K562 (cell line): ENCODE measurements around the gene IKZF4. TPM values are rescaled to one million over a fixed set of nuclear protein-coding genes. Genes with fewer than 3 reads are reported as not detected.

Source experiments
- E2F6 ChIP-seq, 2 experiments: IDR thresholded peaks; 2 replicates each; pipeline ENCODE4 v1.6.1; 2011; ENCODE audit warnings: borderline replicate concordance in 1 of 2, control low read depth in 1 of 2, low read depth in 1 of 2, low read length in 1 of 2, mild to moderate bottlenecking in 1 of 2, mixed read lengths in 1 of 2, moderate library complexity in 1 of 2; ENCODE audit not compliant: insufficient read depth in 1 of 2, insufficient read length in 1 of 2, poor library complexity in 1 of 2, severe bottlenecking in 1 of 2; ENCODE audit errors: extremely low read depth in 1 of 2
- GABPA ChIP-seq: fragments of 200-800 bp; sonication (Bioruptor generic); conservative IDR thresholded peaks from 2 replicates; pipeline ENCODE4 v1.6.1; 2016; ENCODE audit warnings: low read depth, missing genetic modification characterization, missing compliant biosample characterization
- HDAC1 ChIP-seq, 2 experiments: fragments of 450-650 bp; IDR thresholded peaks; 2 replicates each; pipeline ENCODE4 v1.6.1; 2016 to 2017; ENCODE audit warnings: inconsistent platforms in 1 of 2, mild to moderate bottlenecking in 1 of 2, moderate library complexity in 1 of 2
- MLLT1 ChIP-seq, 2 experiments: fragments of 450-650 bp; IDR thresholded peaks; 2 replicates each; pipeline ENCODE4 v1.6.1; 2016
- PCBP1 ChIP-seq: fragments of 200-400 bp; formaldehyde crosslinking; IDR thresholded peaks from 2 replicates; pipeline ENCODE4 v1.6.1; 2018; ENCODE audit warnings: mild to moderate bottlenecking, low read depth, low read length; ENCODE audit not compliant: poor library complexity, severe bottlenecking
- PHF8 ChIP-seq: fragments of 200-600 bp; sonication (generic); IDR thresholded peaks from 2 replicates; pipeline ENCODE4 v1.6.1; 2012; ENCODE audit warnings: mixed run types, mild to moderate bottlenecking, inconsistent platforms, low read length, moderate library complexity, borderline replicate concordance
- POLR2G ChIP-seq: fragments of 200-400 bp; formaldehyde crosslinking; IDR thresholded peaks from 2 replicates; pipeline ENCODE4 v1.6.1; 2017; ENCODE audit warnings: low read depth, mild to moderate bottlenecking, antibody characterized with exemption, low read length, moderate library complexity
- VEZF1 ChIP-seq: fragments of 200-800 bp; sonication (Bioruptor generic); IDR thresholded peaks from 2 replicates; pipeline ENCODE4 v1.6.1; 2017; ENCODE audit warnings: missing genetic modification characterization, missing compliant biosample characterization
- ZBTB2 ChIP-seq: fragments of 450-650 bp; IDR thresholded peaks from 2 replicates; pipeline ENCODE4 v1.6.1; 2016; ENCODE audit warnings: antibody characterized with exemption
- ZBTB7A ChIP-seq: IDR thresholded peaks from 2 replicates; pipeline ENCODE4 v1.6.1; 2011; ENCODE audit warnings: low read depth, mild to moderate bottlenecking, low read length, moderate library complexity, borderline replicate concordance; ENCODE audit not compliant: control insufficient read depth
- ZNF507 ChIP-seq: conservative IDR thresholded peaks from 2 replicates; pipeline ENCODE4 v1.6.1; 2017; ENCODE audit warnings: missing genetic modification characterization, missing compliant biosample characterization
- ZNF740 ChIP-seq, 3 experiments: fragments of 200-800 bp in 1 of 3; sonication (Bioruptor generic) in 1 of 3; sonication (generic) in 1 of 3; formaldehyde crosslinking in 1 of 3; IDR thresholded peaks; 2 replicates each; pipeline versions ENCODE4 v1.6.1 to v1.8.0; 2016 to 2022; ENCODE audit warnings: mild to moderate bottlenecking in 2 of 3, missing compliant biosample characterization in 2 of 3, missing genetic modification characterization in 2 of 3, missing genetic modification reagents in 1 of 3
- polyA plus RNA-seq, 8 experiments: library from polyadenylated mRNA; depleted of rRNA in 4 of 8; stranded (reverse) in 5 of 8; unstranded in 3 of 8; fragments of >200 nt; fragmentation: Nextera tagmentation in 2 of 8; fragmentation: Illumina TruSeq in 1 of 8; extraction: Ambion mirVana in 2 of 8; extraction: Trizol in 1 of 8; gene quantifications; 2 replicates each; pipeline versions ENCODE4 v1.2.1 to v1.2.3, GENCODE V29; 2011 to 2014; ENCODE audit warnings: inconsistent platforms in 1 of 8, missing spikeins in 1 of 8
- total RNA-seq, 7 experiments: library from RNA; depleted of rRNA in 6 of 7; stranded (reverse); fragments of >200 nt in 6 of 7; fragmentation: Illumina TruSeq in 2 of 7; extraction: Trizol in 2 of 7; gene quantifications; 2 replicates each; pipeline versions ENCODE4 v1.2.1 to v1.2.3, GENCODE V29; 2011 to 2021; ENCODE audit warnings: low replicate concordance in 1 of 7

IKZF4 gene
- total and polyA plus RNA-seq, 9 of the 15 experiments (the other 6 are each of a cell fraction or from before 2014, with no cell fraction given), result 1.9 to 16.3 (median 3.6) TPM

- peak; percentile 92 for TF ChIP-seq VEZF1 (CRISPR knock-in tag)
- TF ChIP-seq PHF8, result 0 out of 2 replicates have a peak, but pooled peaks have one; percentile 11
- TF ChIP-seq ZNF507 (tag), result no peak
- peak; percentile 82 for TF ChIP-seq GABPA (tag)
- 0 out of 2 replicates have a peak, but pooled peaks have one; percentile 32 for TF ChIP-seq ZNF740 (CRISPR knock-in tag; IDR thresholded peaks at IDR 0.05)
- no peak; a peak in 2 of 4 replicates for TF ChIP-seq ZNF740 (tag; IDR thresholded peaks at IDR 0.05)
- 0 out of 4 replicates have a peak, but pooled peaks of 1 of the 2 experiments have one; percentile 18 for TF ChIP-seq HDAC1 (IDR thresholded peaks at IDR 0.05)
- TF ChIP-seq PCBP1, result peak; percentile 82
- peak; percentile 14 to 53; a peak in 1 of 4 replicates for TF ChIP-seq MLLT1 (IDR thresholded peaks at IDR 0.05)
- TF ChIP-seq E2F6 (IDR thresholded peaks at IDR 0.05; ENCODE audit: borderline replicate concordance in 1 of 2, extremely low read depth in 1 of 2, insufficient read depth in 1 of 2, insufficient read length in 1 of 2, low read depth in 1 of 2, low read length in 1 of 2, poor library complexity in 1 of 2, severe bottlenecking in 1 of 2), result peak; percentile 11 to 58
- TF ChIP-seq ZBTB2, result 0 out of 2 replicates have a peak, but pooled peaks have one; percentile 52
- peak; percentile 31; the same call in 1 of the 2 replicates for TF ChIP-seq ZBTB7A
- peak; percentile 21; the same call in 1 of the 2 replicates for TF ChIP-seq POLR2G
Observed at GRCh38 chr12:56007564-56008559, 13.0 kb upstream of the IKZF4 start (continued).
